Gastrocnemius medialis (tissue), 4 donors: ENCODE measurements around the gene AFAP1.

Experiments used
- POLR2A ChIP-seq, 2 donors: fragments of 450-650 bp; IDR thresholded peaks; one replicate each; pipeline ENCODE4 v1.6.1; 2017; ENCODE audit warnings: antibody characterized with exemption in 2 of 2, mild to moderate bottlenecking in 2 of 2, moderate library complexity in 2 of 2
- TF ChIP-seq, protein P1 (sequence below), 5 experiments: fragments of 450-650 bp in 3 of 5; fragments of 200-600 bp in 2 of 5; sonication (generic) in 2 of 5; IDR thresholded peaks in 4 of 5; conservative IDR thresholded peaks in 1 of 5; 1 replicate in 4 of 5; 2 replicates in 1 of 5; pipeline ENCODE4 v1.5.1; 2016 to 2019; ENCODE audit warnings: antibody characterized with exemption in 5 of 5, mild to moderate bottlenecking in 3 of 5, moderate library complexity in 3 of 5

DNA sequence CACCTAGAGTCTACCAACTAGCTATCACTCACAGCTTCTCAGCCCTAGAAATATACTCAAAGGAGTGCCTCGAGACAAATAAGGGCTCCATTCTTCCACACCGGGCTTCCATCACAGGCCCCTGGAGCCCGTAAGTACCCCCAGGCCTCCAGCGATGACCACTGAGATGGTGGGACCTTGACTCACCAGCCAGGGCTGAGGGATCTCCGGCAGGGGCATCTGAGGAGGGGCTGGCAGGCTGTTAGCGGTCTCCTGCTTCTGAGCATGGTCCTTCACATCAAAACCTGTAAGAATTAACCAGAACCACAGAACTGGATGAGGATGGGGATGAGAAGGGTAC, 71.3 kb downstream of the AFAP1 start:
- TF ChIP-seq POLR2A (IDR thresholded peaks at IDR 0.05): no peak
- TF ChIP-seq, protein P1, sequence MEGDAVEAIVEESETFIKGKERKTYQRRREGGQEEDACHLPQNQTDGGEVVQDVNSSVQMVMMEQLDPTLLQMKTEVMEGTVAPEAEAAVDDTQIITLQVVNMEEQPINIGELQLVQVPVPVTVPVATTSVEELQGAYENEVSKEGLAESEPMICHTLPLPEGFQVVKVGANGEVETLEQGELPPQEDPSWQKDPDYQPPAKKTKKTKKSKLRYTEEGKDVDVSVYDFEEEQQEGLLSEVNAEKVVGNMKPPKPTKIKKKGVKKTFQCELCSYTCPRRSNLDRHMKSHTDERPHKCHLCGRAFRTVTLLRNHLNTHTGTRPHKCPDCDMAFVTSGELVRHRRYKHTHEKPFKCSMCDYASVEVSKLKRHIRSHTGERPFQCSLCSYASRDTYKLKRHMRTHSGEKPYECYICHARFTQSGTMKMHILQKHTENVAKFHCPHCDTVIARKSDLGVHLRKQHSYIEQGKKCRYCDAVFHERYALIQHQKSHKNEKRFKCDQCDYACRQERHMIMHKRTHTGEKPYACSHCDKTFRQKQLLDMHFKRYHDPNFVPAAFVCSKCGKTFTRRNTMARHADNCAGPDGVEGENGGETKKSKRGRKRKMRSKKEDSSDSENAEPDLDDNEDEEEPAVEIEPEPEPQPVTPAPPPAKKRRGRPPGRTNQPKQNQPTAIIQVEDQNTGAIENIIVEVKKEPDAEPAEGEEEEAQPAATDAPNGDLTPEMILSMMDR (IDR thresholded peaks at IDR 0.05 in 4 of 5, conservative IDR thresholded peaks at IDR 0.05 in 1 of 5): no peak
